Vagina (tissue), 2 donors: ENCODE data around the gene CCDC8. TPM values are rescaled to one million over a fixed set of nuclear protein-coding genes. Genes with fewer than 3 reads are reported as not detected.

Experiments
- DNase-seq, 2 donors: peaks; one replicate each; pipeline ENCODE4 v3.0.0-alpha.2; 2017; ENCODE audit errors: extremely low spot score in 2 of 2
- H3K27ac ChIP-seq: fragments of 200-600 bp; sonication (generic); one replicate; pipeline ENCODE4 v1.5.1; 2019
- H3K27me3 ChIP-seq: fragments of 200-600 bp; sonication (generic); one replicate; pipeline ENCODE4 v1.5.1; 2019
- H3K36me3 ChIP-seq, 2 donors: fragments of 200-600 bp; sonication (generic); one replicate each; pipeline ENCODE4 v1.5.1; 2017 to 2019
- H3K4me1 ChIP-seq: fragments of 200-600 bp; sonication (generic); one replicate; pipeline ENCODE4 v1.5.1; 2019
- H3K4me3 ChIP-seq, 2 donors: fragments of 200-600 bp; sonication (generic); 1 replicate in 1 of 2; 2 replicates in 1 of 2; pipeline ENCODE4 v1.5.1; 2016 to 2019
- H3K9me3 ChIP-seq: fragments of 200-600 bp; sonication (generic); one replicate; pipeline ENCODE4 v1.5.1; 2019
- CTCF ChIP-seq, 3 experiments: fragments of 450-650 bp in 2 of 3; fragments of 200-600 bp in 1 of 3; sonication (generic) in 1 of 3; IDR thresholded peaks; one replicate each; pipeline ENCODE4 v1.5.1; 2017 to 2019; ENCODE audit warnings: antibody characterized with exemption in 3 of 3, mild to moderate bottlenecking in 2 of 3, moderate library complexity in 2 of 3
- POLR2A ChIP-seq, 2 donors: fragments of 450-650 bp; IDR thresholded peaks; one replicate each; pipeline ENCODE4 v1.6.1; 2017; ENCODE audit warnings: antibody characterized with exemption in 2 of 2, mild to moderate bottlenecking in 2 of 2, moderate library complexity in 2 of 2
- POLR2AphosphoS5 ChIP-seq, 2 donors: sonication (generic); formaldehyde crosslinking; IDR thresholded peaks; one replicate each; pipeline ENCODE4 v1.9.0; 2017; ENCODE audit warnings: antibody characterized with exemption in 2 of 2, mild to moderate bottlenecking in 2 of 2, low read depth in 1 of 2; ENCODE audit not compliant: insufficient read depth in 1 of 2
- intact Hi-C: fragments of 100-400 bp; cut with DNase I; formaldehyde crosslinking; loops from one replicate; pipeline ENCODE4 v1.15.1; 2023
- total RNA-seq: library from RNA; depleted of rRNA; stranded (reverse); fragments of >200 nt; gene quantifications from one replicate; pipeline ENCODE4 v1.2.3, GENCODE V29; 2016

Gene CCDC8
- total RNA-seq, result 7.4 TPM

- no peak for DNase-seq
- TF ChIP-seq CTCF (IDR thresholded peaks at IDR 0.05) (no peak), POLR2AphosphoS5 (IDR thresholded peaks at IDR 0.05; ENCODE audit: insufficient read depth in 1 of 2, low read depth in 1 of 2) (peak; percentile 24 to 97), POLR2A (IDR thresholded peaks at IDR 0.05) (peak in 1 of 2 donors; percentile 89)
- H3K4me3 ChIP-seq, result peak within 1 kb of the TSS; percentile 54 to 58
- intact Hi-C loops, result no loop called here
- H3K36me3 ChIP-seq, result no peaks in the 10 kb centered on the region
- peak within 1 kb of the TSS; percentile 79 for H3K27ac ChIP-seq
- H3K9me3 ChIP-seq, result no peaks in the 10 kb centered on the region
- peaks cover 60% of the 10 kb centered on the region for H3K4me1 ChIP-seq
- no peaks in the 10 kb centered on the region for H3K27me3 ChIP-seq
These were observed at the start of gene CCDC8 for GRCh38 chr19:46413262-46414031. Gene CCDC8, minus strand, starts transcription at chr19:46413564. Its CDS starts 754 bp downstream, at chr19:46412810.

- Histone ChIP-seq H3K36me3 (no peaks in the 10 kb centered on the region), H3K4me3 (no peak overlapping the region), H3K27me3 (no peaks in the 10 kb centered on the region), H3K27ac (no peak overlapping the region), H3K9me3 (no peaks in the 10 kb centered on the region), H3K4me1 (no peaks in the 10 kb centered on the region)
- DNase-seq, result no peak
- TF ChIP-seq CTCF (IDR thresholded peaks at IDR 0.05) (no peak), POLR2A (IDR thresholded peaks at IDR 0.05) (no peak), POLR2AphosphoS5 (IDR thresholded peaks at IDR 0.05; ENCODE audit: insufficient read depth in 1 of 2, low read depth in 1 of 2) (no peak)
- intact Hi-C loops, result no loop called here
These were observed 48.2 kb upstream of the CCDC8 start for GRCh38 chr19:46461537-46461936.

GRCh38 chr19:46460981-46461380 lies 47.6 kb upstream of the CCDC8 start:
- Histone ChIP-seq H3K27ac (no peak overlapping the region), H3K4me3 (no peak overlapping the region), H3K36me3 (no peaks in the 10 kb centered on the region), H3K27me3 (no peaks in the 10 kb centered on the region), H3K9me3 (no peaks in the 10 kb centered on the region), H3K4me1 (no peaks in the 10 kb centered on the region)
- intact Hi-C loops, result no loop called here
- DNase-seq, result no peak
- TF ChIP-seq POLR2AphosphoS5 (IDR thresholded peaks at IDR 0.05; ENCODE audit: insufficient read depth in 1 of 2, low read depth in 1 of 2) (no peak), CTCF (IDR thresholded peaks at IDR 0.05) (no peak), POLR2A (IDR thresholded peaks at IDR 0.05) (no peak)

GRCh38 chr19:46460055-46460454 lies 46.7 kb upstream of the CCDC8 start:
- no peak overlapping the region for H3K27ac ChIP-seq
- H3K36me3 ChIP-seq, result no peaks in the 10 kb centered on the region
- no peaks in the 10 kb centered on the region for H3K4me1 ChIP-seq
- intact Hi-C loops, result no loop called here
- H3K27me3 ChIP-seq, result no peaks in the 10 kb centered on the region
- no peak for DNase-seq
- no peaks in the 10 kb centered on the region for H3K9me3 ChIP-seq
- no peak overlapping the region for H3K4me3 ChIP-seq
- no peak for TF ChIP-seq CTCF (IDR thresholded peaks at IDR 0.05)
- TF ChIP-seq POLR2AphosphoS5 (IDR thresholded peaks at IDR 0.05; ENCODE audit: insufficient read depth in 1 of 2, low read depth in 1 of 2), result no peak
- no peak for TF ChIP-seq POLR2A (IDR thresholded peaks at IDR 0.05)

- no peak for DNase-seq
- Histone ChIP-seq H3K4me1 (no peaks in the 10 kb centered on the region), H3K36me3 (no peaks in the 10 kb centered on the region), H3K9me3 (no peaks in the 10 kb centered on the region), H3K4me3 (no peak overlapping the region), H3K27ac (no peak overlapping the region), H3K27me3 (no peaks in the 10 kb centered on the region)
- intact Hi-C loops, result no loop called here
- no peak for TF ChIP-seq POLR2A (IDR thresholded peaks at IDR 0.05)
- TF ChIP-seq POLR2AphosphoS5 (IDR thresholded peaks at IDR 0.05; ENCODE audit: insufficient read depth in 1 of 2, low read depth in 1 of 2), result no peak
- TF ChIP-seq CTCF (IDR thresholded peaks at IDR 0.05), result no peak
These were observed 43.6 kb upstream of the CCDC8 start for GRCh38 chr19:46456930-46457329.
